ENCODE measurements around the gene EPS8L2.

The EPS8L2 gene

GRCh38 chr11:695538-696248 is 10.3 kb upstream of the EPS8L2 start, which contains the start of gene TMEM80:
Gene TMEM80, plus strand, starts transcription at chr11:695816. Its CDS starts 12 bp downstream, at chr11:695828.
- DNase-seq (ENCODE audit: low spot score in 2 of 2) (peak; percentile 97 to 99), ATAC-seq (peak; percentile 82)
- peak within 1 kb of the TSS; percentile 99 for H3K27ac Mint-ChIP-seq
- peaks cover 47% of the 10 kb centered on the region for H3K4me1 Mint-ChIP-seq
- no peaks in the 10 kb centered on the region for H3K9me3 Mint-ChIP-seq
- peak within 1 kb of the TSS; percentile 85 for H3K4me3 Mint-ChIP-seq
- H3K36me3 Mint-ChIP-seq: peaks cover 22% of the 10 kb centered on the region

- no peak for ATAC-seq
- H3K36me3 Mint-ChIP-seq: peaks cover 29% of the 10 kb centered on the region
- H3K27ac Mint-ChIP-seq: peak overlapping the region; percentile 99
- DNase-seq (ENCODE audit: low spot score in 2 of 2): no peak
- no peaks in the 10 kb centered on the region for H3K9me3 Mint-ChIP-seq
- peaks cover 38% of the 10 kb centered on the region for H3K4me1 Mint-ChIP-seq
- peak overlapping the region; percentile 85 for H3K4me3 Mint-ChIP-seq
Measured at GRCh38 chr11:696955-697491, 9.0 kb upstream of the EPS8L2 start.

GRCh38 chr11:697811-698311 is 8.2 kb upstream of the EPS8L2 start:
- ATAC-seq: no peak
- peaks cover 29% of the 10 kb centered on the region for H3K36me3 Mint-ChIP-seq
- peak overlapping the region; percentile 43 for H3K27ac Mint-ChIP-seq
- DNase-seq (ENCODE audit: low spot score in 2 of 2): no peak
- H3K4me3 Mint-ChIP-seq: peak overlapping the region; percentile 85
- no peaks in the 10 kb centered on the region for H3K9me3 Mint-ChIP-seq
- peaks cover 31% of the 10 kb centered on the region for H3K4me1 Mint-ChIP-seq

- H3K36me3 Mint-ChIP-seq: peaks cover 24% of the 10 kb centered on the region
- H3K4me1 Mint-ChIP-seq: peaks cover 23% of the 10 kb centered on the region
- no peak overlapping the region for H3K4me3 Mint-ChIP-seq
- no peaks in the 10 kb centered on the region for H3K9me3 Mint-ChIP-seq
- ATAC-seq (no peak), DNase-seq (ENCODE audit: low spot score in 2 of 2) (no peak)
- peak overlapping the region; percentile 43 for H3K27ac Mint-ChIP-seq
Measured at GRCh38 chr11:698493-699115, 7.4 kb upstream of the EPS8L2 start.

GRCh38 chr11:699116-699508 is 6.9 kb upstream of the EPS8L2 start:
- H3K27ac Mint-ChIP-seq: no peak overlapping the region
- DNase-seq (ENCODE audit: low spot score in 2 of 2): no peak

GRCh38 chr11:699753-700152 is 6.3 kb upstream of the EPS8L2 start:
- H3K27ac Mint-ChIP-seq: no peak overlapping the region
- peaks cover 18% of the 10 kb centered on the region for H3K36me3 Mint-ChIP-seq
- ATAC-seq (no peak), DNase-seq (ENCODE audit: low spot score in 2 of 2) (no peak)
- H3K4me1 Mint-ChIP-seq: peaks cover 19% of the 10 kb centered on the region
- no peaks in the 10 kb centered on the region for H3K9me3 Mint-ChIP-seq
- H3K4me3 Mint-ChIP-seq: no peak overlapping the region

More at GRCh38 chr11:699116-699508, 6.9 kb upstream of the EPS8L2 start:
- no peak for ATAC-seq
- Mint-ChIP-seq H3K4me1 (peaks cover 19% of the 10 kb centered on the region), H3K36me3 (peaks cover 19% of the 10 kb centered on the region), H3K4me3 (no peak overlapping the region), H3K9me3 (no peaks in the 10 kb centered on the region)

- Mint-ChIP-seq H3K36me3 (peaks cover 12% of the 10 kb centered on the region), H3K9me3 (no peaks in the 10 kb centered on the region), H3K27ac (no peak overlapping the region), H3K4me3 (no peak overlapping the region), H3K4me1 (peaks cover 18% of the 10 kb centered on the region)
- DNase-seq (ENCODE audit: low spot score in 2 of 2) (no peak), ATAC-seq (no peak)
Measured at GRCh38 chr11:701741-702461, 4.1 kb upstream of the EPS8L2 start.

GRCh38 chr11:702462-703461 is 3.3 kb upstream of the EPS8L2 start:
- DNase-seq (ENCODE audit: low spot score in 2 of 2): no peak
- peaks cover 11% of the 10 kb centered on the region for H3K4me1 Mint-ChIP-seq
- peaks cover 12% of the 10 kb centered on the region for H3K36me3 Mint-ChIP-seq
- peak; percentile 65 for ATAC-seq
- no peak overlapping the region for H3K4me3 Mint-ChIP-seq
- no peaks in the 10 kb centered on the region for H3K9me3 Mint-ChIP-seq
- peak overlapping the region; percentile 58 for H3K27ac Mint-ChIP-seq

- Mint-ChIP-seq H3K9me3 (no peaks in the 10 kb centered on the region), H3K27ac (no peak overlapping the region), H3K36me3 (peaks cover 12% of the 10 kb centered on the region), H3K4me1 (peaks cover 5% of the 10 kb centered on the region), H3K4me3 (no peak overlapping the region)
- ATAC-seq (no peak), DNase-seq (ENCODE audit: low spot score in 2 of 2) (no peak)
Measured at GRCh38 chr11:703506-703905, 2.5 kb upstream of the EPS8L2 start.

- DNase-seq (ENCODE audit: low spot score in 2 of 2) (no peak), ATAC-seq (no peak)
- Mint-ChIP-seq H3K9me3 (no peaks in the 10 kb centered on the region), H3K4me1 (peaks cover 5% of the 10 kb centered on the region), H3K4me3 (no peak overlapping the region), H3K36me3 (peaks cover 12% of the 10 kb centered on the region), H3K27ac (no peak overlapping the region)
Measured at GRCh38 chr11:704228-704674, 1.8 kb upstream of the EPS8L2 start.

GRCh38 chr11:704781-705645 is 1.0 kb upstream of the EPS8L2 start:
- H3K36me3 Mint-ChIP-seq: peaks cover 12% of the 10 kb centered on the region
- peak overlapping the region; percentile 41 for H3K4me3 Mint-ChIP-seq
- H3K4me1 Mint-ChIP-seq: peaks cover 5% of the 10 kb centered on the region
- ATAC-seq (no peak), DNase-seq (ENCODE audit: low spot score in 2 of 2) (no peak)
- no peak overlapping the region for H3K27ac Mint-ChIP-seq
- H3K9me3 Mint-ChIP-seq: no peaks in the 10 kb centered on the region

GRCh38 chr11:706439-706956 is 467 bp downstream of the EPS8L2 start:
- H3K4me1 Mint-ChIP-seq: peaks cover 18% of the 10 kb centered on the region
- H3K27ac Mint-ChIP-seq: no peak overlapping the region
- ATAC-seq: peak; percentile 19
- H3K36me3 Mint-ChIP-seq: peaks cover 2% of the 10 kb centered on the region
- H3K4me3 Mint-ChIP-seq: no peak overlapping the region
- H3K9me3 Mint-ChIP-seq: no peaks in the 10 kb centered on the region
- DNase-seq (ENCODE audit: low spot score in 2 of 2): no peak

- peak overlapping the region; percentile 25 for H3K4me3 Mint-ChIP-seq
- H3K9me3 Mint-ChIP-seq: no peaks in the 10 kb centered on the region
- ATAC-seq (no peak), DNase-seq (ENCODE audit: low spot score in 2 of 2) (no peak)
- H3K4me1 Mint-ChIP-seq: peaks cover 18% of the 10 kb centered on the region
- no peak overlapping the region for H3K27ac Mint-ChIP-seq
- no peaks in the 10 kb centered on the region for H3K36me3 Mint-ChIP-seq
Measured at GRCh38 chr11:706957-707816, 1.2 kb downstream of the EPS8L2 start.
